Ishikawa (cell line): ENCODE data around the gene ZCCHC9.

Source experiments
- CEBPB ChIP-seq: IDR thresholded peaks from 2 replicates; pipeline ENCODE4 v1.6.1; 2012
- CREB1 ChIP-seq: IDR thresholded peaks from 2 replicates; pipeline ENCODE4 v1.6.1; 2012; ENCODE audit warnings: low read depth
- EGR1 ChIP-seq: IDR thresholded peaks from 2 replicates; pipeline ENCODE4 v1.6.1; 2012
- EP300 ChIP-seq: IDR thresholded peaks from 2 replicates; pipeline ENCODE4 v1.6.1; 2012; ENCODE audit warnings: borderline replicate concordance
- FOXM1 ChIP-seq: IDR thresholded peaks from 2 replicates; pipeline ENCODE4 v1.6.1; 2012; ENCODE audit warnings: low read depth, borderline replicate concordance
- MAX ChIP-seq: IDR thresholded peaks from 2 replicates; pipeline ENCODE4 v1.6.1; 2012
- NFIC ChIP-seq: IDR thresholded peaks from 2 replicates; pipeline ENCODE4 v1.6.1; 2012
- RAD21 ChIP-seq: IDR thresholded peaks from 2 replicates; pipeline ENCODE4 v1.6.1; 2012; ENCODE audit warnings: low read depth
- REST ChIP-seq: IDR thresholded peaks from 2 replicates; pipeline ENCODE4 v1.6.1; 2012; ENCODE audit warnings: low read depth, mild to moderate bottlenecking
- TAF1 ChIP-seq: IDR thresholded peaks from 2 replicates; pipeline ENCODE4 v1.6.1; 2012; ENCODE audit warnings: low read depth, mild to moderate bottlenecking
- TCF12 ChIP-seq: IDR thresholded peaks from 2 replicates; pipeline ENCODE4 v1.6.1; 2012; ENCODE audit warnings: low read depth
- TEAD4 ChIP-seq: IDR thresholded peaks from 2 replicates; pipeline ENCODE4 v1.6.1; 2012
- USF1 ChIP-seq: IDR thresholded peaks from 2 replicates; pipeline ENCODE4 v1.6.1; 2012
- YY1 ChIP-seq: IDR thresholded peaks from 2 replicates; pipeline ENCODE4 v1.6.1; 2012; ENCODE audit warnings: low read depth
- ZBTB7A ChIP-seq: IDR thresholded peaks from 2 replicates; pipeline ENCODE4 v1.6.1; 2012; ENCODE audit warnings: low read depth

Gene ZCCHC9

GRCh38 chr5:81292130-81292529 lies 9.3 kb upstream of the ZCCHC9 start:
- no peak for TF ChIP-seq TAF1
- TF ChIP-seq FOXM1, result no peak
- no peak for TF ChIP-seq YY1
- TF ChIP-seq EGR1, result no peak
- no peak for TF ChIP-seq REST
- no peak for TF ChIP-seq ZBTB7A
- no peak for TF ChIP-seq CEBPB
- no peak for TF ChIP-seq CREB1
- no peak for TF ChIP-seq MAX

GRCh38 chr5:81297531-81297930 lies 3.9 kb upstream of the ZCCHC9 start:
- TF ChIP-seq FOXM1 (no peak), RAD21 (no peak), NFIC (no peak), CREB1 (no peak), YY1 (no peak), CEBPB (no peak), EGR1 (no peak)

- no peak for TF ChIP-seq ZBTB7A
- no peak for TF ChIP-seq TEAD4
- TF ChIP-seq CREB1, result no peak
- TF ChIP-seq RAD21, result no peak
- no peak for TF ChIP-seq CEBPB
- TF ChIP-seq YY1, result no peak
- no peak for TF ChIP-seq TAF1
- no peak for TF ChIP-seq TCF12
- no peak for TF ChIP-seq NFIC
- TF ChIP-seq REST, result no peak
- TF ChIP-seq EP300, result no peak
- TF ChIP-seq EGR1, result no peak
- no peak for TF ChIP-seq FOXM1
- TF ChIP-seq MAX, result no peak
- no peak for TF ChIP-seq USF1
These were observed 491 bp upstream of the ZCCHC9 start for GRCh38 chr5:81300921-81301270.

- no peak for TF ChIP-seq RAD21
- no peak for TF ChIP-seq MAX
- TF ChIP-seq ZBTB7A, result no peak
- TF ChIP-seq CREB1, result no peak
- TF ChIP-seq FOXM1, result no peak
- TF ChIP-seq NFIC, result no peak
- no peak for TF ChIP-seq EGR1
- TF ChIP-seq EP300, result no peak
- no peak for TF ChIP-seq TAF1
- TF ChIP-seq TEAD4, result no peak
- TF ChIP-seq YY1, result no peak
- no peak for TF ChIP-seq USF1
- TF ChIP-seq TCF12, result no peak
- no peak for TF ChIP-seq CEBPB
- no peak for TF ChIP-seq REST
These were observed 1.2 kb downstream of the ZCCHC9 start for GRCh38 chr5:81302596-81302995.

GRCh38 chr5:81303563-81303962 lies 2.2 kb downstream of the ZCCHC9 start:
- TF ChIP-seq REST (no peak), NFIC (no peak), YY1 (no peak), FOXM1 (no peak), CREB1 (no peak), RAD21 (no peak), ZBTB7A (no peak), CEBPB (no peak), EP300 (no peak), TCF12 (no peak), MAX (no peak), EGR1 (no peak), USF1 (no peak), TEAD4 (no peak), TAF1 (no peak)
